Liver (tissue), 9 donors: ENCODE data around the gene MAP1LC3B2. TPM values are rescaled to one million over a fixed set of nuclear protein-coding genes. Genes with fewer than 3 reads are reported as not detected.

Source experiments
- DNase-seq: peaks from one replicate; pipeline ENCODE4 v3.0.0-alpha.2; 2017; ENCODE audit warnings: low spot score
- H3K27ac ChIP-seq, 2 donors: one replicate each; pipeline ENCODE4 v1.7.0; 2013; ENCODE audit warnings: inconsistent platforms in 2 of 2, low read length in 2 of 2, control low read depth in 1 of 2, low read depth in 1 of 2, mild to moderate bottlenecking in 1 of 2
- H3K27me3 ChIP-seq, 4 donors: one replicate each; pipeline versions ENCODE4 v1.6.1 to v1.7.0; 2013; ENCODE audit warnings: low read length in 3 of 4, inconsistent platforms in 1 of 4, mild to moderate bottlenecking in 1 of 4, moderate library complexity in 1 of 4; ENCODE audit not compliant: control insufficient read depth in 4 of 4, insufficient read depth in 4 of 4
- H3K36me3 ChIP-seq, 4 donors: one replicate each; pipeline versions ENCODE4 v1.6.1 to v1.7.0; 2013; ENCODE audit warnings: low read length in 3 of 4, mild to moderate bottlenecking in 3 of 4, low read depth in 1 of 4, moderate library complexity in 1 of 4; ENCODE audit not compliant: control insufficient read depth in 4 of 4, insufficient read depth in 3 of 4
- H3K4me1 ChIP-seq, 4 donors: one replicate each; pipeline versions ENCODE4 v1.6.1 to v1.7.0; 2013; ENCODE audit warnings: low read length in 3 of 4, mild to moderate bottlenecking in 3 of 4, moderate library complexity in 1 of 4; ENCODE audit not compliant: control insufficient read depth in 4 of 4, insufficient read depth in 4 of 4
- H3K4me3 ChIP-seq, 3 donors: one replicate each; pipeline versions ENCODE4 v1.6.1 to v1.7.0; 2013; ENCODE audit warnings: low read length in 3 of 3, control low read depth in 1 of 3, low read depth in 1 of 3, mild to moderate bottlenecking in 1 of 3
- H3K9ac ChIP-seq, 2 donors: one replicate each; pipeline ENCODE4 v1.7.0; 2013; ENCODE audit warnings: low read length in 2 of 2, mild to moderate bottlenecking in 2 of 2, moderate library complexity in 2 of 2, control low read depth in 1 of 2, low read depth in 1 of 2
- H3K9me3 ChIP-seq, 4 donors: one replicate each; pipeline versions ENCODE4 v1.6.1 to v1.7.0; 2013; ENCODE audit warnings: low read length in 3 of 4; ENCODE audit not compliant: control insufficient read depth in 4 of 4
- CTCF ChIP-seq: fragments of 150-350 bp; IDR thresholded peaks from 2 replicates; pipeline ENCODE4 v1.5.1; 2017; ENCODE audit warnings: improper control_type of control experiment, low read depth, low read length; ENCODE audit not compliant: missing input control
- EGR1 ChIP-seq, 2 donors: IDR thresholded peaks; 2 replicates each; pipeline ENCODE4 v1.6.1; 2016 to 2018; ENCODE audit warnings: antibody characterized with exemption in 2 of 2, low read depth in 2 of 2
- FOXA1 ChIP-seq: IDR thresholded peaks from 2 replicates; pipeline ENCODE4 v1.6.1; 2016; ENCODE audit warnings: antibody characterized with exemption
- FOXA2 ChIP-seq: IDR thresholded peaks from 2 replicates; pipeline ENCODE4 v1.6.1; 2016; ENCODE audit warnings: antibody characterized with exemption
- GABPA ChIP-seq, 2 donors: IDR thresholded peaks in 1 of 2; conservative IDR thresholded peaks in 1 of 2; 2 replicates each; pipeline ENCODE4 v1.6.1; 2016; ENCODE audit warnings: antibody characterized with exemption in 2 of 2, mild to moderate bottlenecking in 1 of 2, moderate library complexity in 1 of 2
- HNF4A ChIP-seq, 2 donors: conservative IDR thresholded peaks; 2 replicates each; pipeline ENCODE4 v1.6.1; 2016; ENCODE audit warnings: antibody characterized with exemption in 2 of 2, mild to moderate bottlenecking in 2 of 2
- MAX ChIP-seq: IDR thresholded peaks from 2 replicates; pipeline ENCODE4 v1.6.1; 2016; ENCODE audit warnings: antibody characterized with exemption
- NR2F2 ChIP-seq: IDR thresholded peaks from 2 replicates; pipeline ENCODE4 v1.6.1; 2016; ENCODE audit warnings: antibody characterized with exemption
- RAD21 ChIP-seq, 2 donors: IDR thresholded peaks; 2 replicates each; pipeline ENCODE4 v1.6.1; 2016; ENCODE audit warnings: antibody characterized with exemption in 2 of 2, mild to moderate bottlenecking in 2 of 2
- REST ChIP-seq: IDR thresholded peaks from 2 replicates; pipeline ENCODE4 v1.6.1; 2016; ENCODE audit warnings: antibody characterized with exemption, mild to moderate bottlenecking
- RXRA ChIP-seq, 2 donors: IDR thresholded peaks; 2 replicates each; pipeline ENCODE4 v1.6.1; 2017 to 2018; ENCODE audit warnings: antibody characterized with exemption in 2 of 2, mild to moderate bottlenecking in 1 of 2
- SP1 ChIP-seq: IDR thresholded peaks from 2 replicates; pipeline ENCODE4 v1.6.1; 2018; ENCODE audit warnings: antibody characterized with exemption, mild to moderate bottlenecking
- YY1 ChIP-seq: IDR thresholded peaks from 2 replicates; pipeline ENCODE4 v1.6.1; 2016; ENCODE audit warnings: antibody characterized with exemption, mild to moderate bottlenecking
- ZBTB33 ChIP-seq: IDR thresholded peaks from 2 replicates; pipeline ENCODE4 v1.6.1; 2016; ENCODE audit warnings: antibody characterized with exemption
- WGBS: extraction: QIAGEN DNeasy Blood & Tissue Kit; methylation state at CpG from one replicate; pipeline ENCODE4 v1.1.7; 2013; 5-methylcytosine and 5-hydroxymethylcytosine counted together
- polyA plus RNA-seq, 2 donors: library from polyadenylated mRNA; stranded (reverse) in 1 of 2; unstranded in 1 of 2; fragments of 200-250 nt in 1 of 2; fragments of >200 nt in 1 of 2; fragmentation: Nextera tagmentation in 1 of 2; extraction: Ambion mirVana in 1 of 2; gene quantifications; one replicate each; pipeline versions ENCODE4 v1.2.1 to v1.2.3, GENCODE V29; 2013 to 2015
- total RNA-seq, 2 donors: library from RNA; depleted of rRNA; stranded (reverse); fragments of >200 nt; gene quantifications; one replicate each; pipeline ENCODE4 v1.2.3, GENCODE V29; 2014
- TF ChIP-seq, protein P1 (sequence below): IDR thresholded peaks from 2 replicates; pipeline ENCODE4 v1.6.1; 2016; ENCODE audit warnings: antibody characterized with exemption
- donor health status: healthy.
- donor health status: healthy.
- donor health status: healthy.
- donor health status: healthy.
- donor health status: healthy.

MAP1LC3B2 gene
- total and polyA plus RNA-seq, 4 donors, result 1.3 to 7.7 TPM; not detected in 2

GRCh38 chr12:116524311-116524710, 34.9 kb upstream of the MAP1LC3B2 start:
- no peak overlapping the region for H3K4me3 ChIP-seq
- H3K9me3 ChIP-seq, result no peaks in the 10 kb centered on the region
- TF ChIP-seq FOXA1 (no peak), FOXA2 (no peak), ZBTB33 (no peak), MAX (no peak), REST (no peak), HNF4A (conservative IDR thresholded peaks at IDR 0.05) (no peak), GABPA (IDR thresholded peaks at IDR 0.05 in 1 of 2, conservative IDR thresholded peaks at IDR 0.05 in 1 of 2) (no peak), CTCF (no peak), RAD21 (IDR thresholded peaks at IDR 0.05) (no peak), SP1 (no peak), NR2F2 (no peak), YY1 (no peak)
- TF ChIP-seq, protein P1, sequence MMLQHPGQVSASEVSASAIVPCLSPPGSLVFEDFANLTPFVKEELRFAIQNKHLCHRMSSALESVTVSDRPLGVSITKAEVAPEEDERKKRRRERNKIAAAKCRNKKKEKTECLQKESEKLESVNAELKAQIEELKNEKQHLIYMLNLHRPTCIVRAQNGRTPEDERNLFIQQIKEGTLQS, result no peak
- H3K9ac ChIP-seq, result no peak overlapping the region
- no peak for DNase-seq
- no peaks in the 10 kb centered on the region for H3K36me3 ChIP-seq
- peaks cover 0 to 15% (median 9%) of the 10 kb centered on the region in 4 donors for H3K4me1 ChIP-seq
- 91% methylated on average over 10 of the region's 10 CpGs for whole genome bisulfite sequencing
- no peaks in the 10 kb centered on the region for H3K27me3 ChIP-seq
- H3K27ac ChIP-seq, result no peak overlapping the region

GRCh38 chr12:116524964-116525379, 34.2 kb upstream of the MAP1LC3B2 start:
- 51% methylated on average over 4 of the region's 4 CpGs for WGBS
- Histone ChIP-seq H3K27me3 (no peaks in the 10 kb centered on the region), H3K4me1 (peaks cover 0 to 15% (median 10%) of the 10 kb centered on the region in 4 donors), H3K36me3 (no peaks in the 10 kb centered on the region), H3K4me3 (no peak overlapping the region), H3K27ac (no peak overlapping the region), H3K9ac (no peak overlapping the region), H3K9me3 (no peaks in the 10 kb centered on the region)
- no peak for DNase-seq
- TF ChIP-seq, protein P1, result no peak
- TF ChIP-seq SP1, result no peak
- TF ChIP-seq FOXA1, result no peak
- no peak for TF ChIP-seq RXRA (IDR thresholded peaks at IDR 0.05)
- no peak for TF ChIP-seq EGR1 (IDR thresholded peaks at IDR 0.05; ENCODE audit: low read depth in 2 of 2)
- no peak for TF ChIP-seq HNF4A (conservative IDR thresholded peaks at IDR 0.05)
- TF ChIP-seq CTCF, result no peak
- no peak for TF ChIP-seq GABPA (IDR thresholded peaks at IDR 0.05 in 1 of 2, conservative IDR thresholded peaks at IDR 0.05 in 1 of 2)
- TF ChIP-seq REST, result no peak
